Stimulated activated CD8-positive, alpha-beta memory T cell treated with anti-CD3 and anti-CD28 coated beads, Interleukin-12 subunit alpha, Interleukin-12 subunit beta, amount 100 ng/mL, for 1 hour (primary cell): ENCODE data around the gene TTLL7.
"Not testable (repeated sequence)": the region's sequence is repeated elsewhere in the genome, so short reads cannot be mapped to it uniquely, and the experiment has no call there.

ENCODE experiments used
- DNase-seq: peaks from one replicate; pipeline ENCODE4 v3.0.0-alpha.2; 2020; ENCODE audit warnings: low read depth

Gene TTLL7

DNA sequence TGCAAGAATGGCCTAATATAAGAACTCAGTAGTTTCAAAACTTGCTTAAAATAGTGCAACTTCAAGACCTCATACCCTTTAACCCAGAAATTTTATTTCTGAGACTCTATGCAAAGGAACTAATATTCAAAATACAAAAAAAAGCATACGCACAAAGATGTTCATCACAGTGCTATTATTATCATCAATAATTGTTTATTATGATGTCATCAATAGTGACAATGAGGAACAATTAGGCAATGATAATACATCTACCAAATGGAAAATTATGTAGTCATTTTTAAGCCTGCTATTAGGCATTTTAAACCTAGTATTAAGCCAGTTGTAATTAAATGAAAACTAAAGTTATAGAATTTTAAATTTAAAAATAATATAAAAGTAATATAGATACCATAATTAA lies 3.3 kb downstream of the TTLL7 start:
- no peak for DNase-seq

DNA sequence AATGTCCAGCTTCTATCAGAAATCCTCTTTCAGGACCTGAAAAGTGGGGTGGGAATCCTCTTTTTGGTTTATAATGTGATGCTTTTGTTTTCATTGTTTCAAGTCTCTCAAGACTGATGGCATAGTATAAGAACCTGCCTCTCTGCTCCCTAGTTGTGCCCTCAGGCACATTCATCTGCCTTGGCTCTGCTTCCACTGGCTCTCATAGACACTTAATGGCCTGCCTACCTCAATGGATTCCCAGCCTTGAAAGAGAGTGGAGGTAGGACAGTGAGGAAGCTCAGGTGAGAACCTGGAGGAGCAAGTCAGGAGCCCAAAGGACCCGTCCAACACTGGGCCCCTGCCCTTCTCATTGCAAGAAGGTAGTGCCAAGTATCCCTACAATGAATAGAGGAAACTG lies 4.8 kb downstream of the TTLL7 start:
- no peak for DNase-seq

GRCh38 chr1:83990734-83991133 lies 8.2 kb downstream of the TTLL7 start:
- no peak for DNase-seq

DNA sequence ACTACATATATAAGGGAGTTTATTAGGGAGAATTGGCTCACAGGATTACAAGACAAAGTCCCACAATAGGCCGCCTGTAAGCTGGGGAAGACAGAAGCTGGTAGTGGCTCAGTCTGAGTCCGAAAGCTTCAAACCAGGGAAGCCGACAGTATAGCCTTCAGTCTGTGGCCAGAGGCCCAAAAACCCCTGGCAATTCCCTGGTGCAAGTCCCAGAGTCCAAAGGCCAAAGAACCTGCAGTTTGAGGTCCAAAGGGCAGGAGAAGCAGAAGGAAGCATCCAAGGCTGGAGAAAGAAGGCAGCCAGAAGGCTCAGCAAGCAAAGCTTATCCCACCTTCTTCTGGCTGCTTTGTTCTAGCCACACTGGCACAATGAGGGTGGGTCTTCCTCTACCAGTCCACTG lies 13.9 kb downstream of the TTLL7 start:
- no peak for DNase-seq

DNA sequence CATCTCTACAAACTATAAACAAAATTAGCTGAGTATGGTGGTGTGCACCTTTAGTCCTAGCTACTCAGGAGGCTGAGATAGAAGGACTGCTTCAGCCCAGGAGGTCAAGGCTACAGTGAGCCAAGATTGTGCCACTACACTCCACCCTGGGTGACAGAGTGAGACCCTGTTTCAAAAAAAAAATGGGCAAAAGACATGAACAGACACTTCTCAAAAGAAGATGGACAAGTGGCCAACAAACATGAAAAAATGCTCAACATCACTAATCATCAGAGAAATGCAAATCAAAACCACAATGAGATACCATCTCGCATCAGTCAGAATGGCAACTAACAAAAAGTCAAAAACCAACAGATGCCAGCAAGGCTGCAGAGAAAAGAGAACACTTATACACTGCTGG lies 15.0 kb downstream of the TTLL7 start:
- DNase-seq, result not testable (repeated sequence)

DNA sequence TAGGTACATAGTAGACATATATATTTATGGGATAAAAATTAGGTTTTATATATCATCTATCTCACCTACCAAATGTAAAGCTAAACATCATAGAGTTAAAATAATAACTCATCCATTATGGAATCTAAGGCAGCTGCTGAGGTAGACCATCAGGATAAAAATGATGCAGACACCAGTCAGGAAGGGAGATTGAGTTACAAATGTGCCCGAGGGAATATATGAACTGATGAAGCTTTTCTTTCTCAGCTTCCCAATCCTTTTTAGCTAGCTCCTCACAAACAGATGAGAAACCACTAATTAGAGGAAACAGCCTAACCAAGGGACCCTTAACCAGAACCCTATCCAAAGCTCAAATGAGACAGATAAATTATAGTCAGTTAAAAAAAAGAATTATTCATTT lies 20.9 kb downstream of the TTLL7 start:
- DNase-seq, result no peak

DNA sequence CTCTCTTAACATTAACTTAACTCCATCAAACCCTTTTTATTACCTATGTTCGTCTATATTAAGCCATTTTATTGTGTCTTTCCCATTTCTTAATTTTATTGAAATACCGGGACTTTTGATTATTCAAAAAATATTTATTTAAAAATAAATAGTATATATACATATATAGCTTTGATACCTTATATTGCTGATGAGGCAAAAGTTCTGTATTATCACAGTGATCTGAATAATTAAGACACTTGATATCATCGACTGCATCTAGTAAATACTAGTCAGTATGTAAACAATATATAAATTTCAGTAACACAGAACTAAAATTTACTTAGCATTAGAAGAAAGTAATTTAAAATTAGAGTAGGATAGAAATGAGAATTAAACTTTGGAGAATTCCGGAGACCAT lies 22.0 kb downstream of the TTLL7 start:
- DNase-seq, result no peak

DNA sequence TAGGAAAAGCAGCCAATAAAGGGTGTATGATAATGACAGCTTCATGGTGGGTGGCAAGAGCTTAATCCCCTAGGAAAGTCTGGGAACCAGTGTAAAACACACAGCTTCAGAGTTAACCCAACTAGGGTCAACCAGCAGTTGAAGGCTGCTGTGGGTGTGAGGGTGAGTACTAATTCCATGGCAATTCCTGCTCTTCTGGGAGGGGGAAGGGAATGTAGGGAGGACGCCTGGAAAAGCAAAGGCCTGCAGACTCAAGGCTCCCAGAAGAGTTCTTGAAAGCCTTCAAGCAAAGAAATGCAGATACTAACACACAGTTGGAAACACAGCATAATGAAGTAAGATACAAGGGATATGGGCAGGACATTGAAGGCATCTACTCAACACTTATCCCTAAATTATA lies 28.1 kb downstream of the TTLL7 start:
- DNase-seq, result no peak

DNA sequence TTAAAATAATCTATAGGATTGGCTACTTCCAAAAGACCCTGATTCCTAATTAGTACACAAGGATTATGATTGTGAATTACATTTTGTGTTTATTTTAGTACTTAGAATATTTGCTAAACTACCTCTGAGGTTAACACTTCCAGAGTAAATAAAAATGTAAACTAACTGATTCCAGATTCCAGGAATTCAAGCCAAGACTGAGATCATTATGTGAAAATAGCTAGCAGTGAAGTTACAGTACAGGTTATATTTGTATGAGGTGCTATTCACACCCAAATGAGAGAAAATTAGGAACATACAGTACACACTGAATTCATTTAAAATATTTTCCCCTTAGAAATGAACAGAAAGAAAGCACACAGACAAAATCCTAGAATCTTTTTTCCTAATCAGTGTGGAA lies 28.8 kb downstream of the TTLL7 start:
- no peak for DNase-seq

DNA sequence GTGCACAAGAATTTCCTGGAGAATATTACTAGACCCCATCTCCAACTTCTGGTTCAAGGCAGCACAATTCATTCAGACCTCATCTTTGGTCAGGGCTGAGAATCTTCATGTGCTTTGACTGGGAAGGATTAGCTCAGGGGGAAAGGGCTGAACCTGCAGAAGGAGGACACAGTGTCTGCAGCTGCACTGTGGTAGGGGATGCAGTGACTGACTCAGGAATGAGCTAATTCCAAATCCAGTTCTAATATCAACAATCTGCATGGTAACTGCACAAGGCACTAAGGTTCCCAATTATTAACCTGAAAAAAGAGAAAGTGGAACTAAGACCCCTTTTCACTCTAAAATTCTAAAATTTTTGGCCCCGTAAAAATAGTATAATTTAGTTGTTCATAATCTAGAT lies 31.6 kb downstream of the TTLL7 start:
- no peak for DNase-seq

DNA sequence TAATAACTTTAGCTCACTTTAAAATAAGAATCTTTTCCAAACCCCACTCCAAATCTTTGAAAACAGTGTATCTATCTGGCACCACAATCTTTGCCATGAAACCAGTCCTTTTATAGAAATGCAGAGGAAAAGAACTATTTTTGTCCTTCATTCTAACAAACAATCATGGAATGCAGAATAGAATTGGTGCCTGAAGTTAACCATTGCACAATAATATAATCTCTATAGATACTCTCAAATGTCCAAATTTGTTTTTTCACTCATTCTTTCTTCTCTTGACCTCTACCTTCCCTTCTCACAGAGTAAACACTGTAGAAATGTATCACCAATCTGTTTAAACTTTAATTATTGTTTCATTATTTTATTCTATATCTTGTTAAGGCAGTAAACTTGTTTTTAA lies 34.8 kb downstream of the TTLL7 start:
- DNase-seq, result no peak

DNA sequence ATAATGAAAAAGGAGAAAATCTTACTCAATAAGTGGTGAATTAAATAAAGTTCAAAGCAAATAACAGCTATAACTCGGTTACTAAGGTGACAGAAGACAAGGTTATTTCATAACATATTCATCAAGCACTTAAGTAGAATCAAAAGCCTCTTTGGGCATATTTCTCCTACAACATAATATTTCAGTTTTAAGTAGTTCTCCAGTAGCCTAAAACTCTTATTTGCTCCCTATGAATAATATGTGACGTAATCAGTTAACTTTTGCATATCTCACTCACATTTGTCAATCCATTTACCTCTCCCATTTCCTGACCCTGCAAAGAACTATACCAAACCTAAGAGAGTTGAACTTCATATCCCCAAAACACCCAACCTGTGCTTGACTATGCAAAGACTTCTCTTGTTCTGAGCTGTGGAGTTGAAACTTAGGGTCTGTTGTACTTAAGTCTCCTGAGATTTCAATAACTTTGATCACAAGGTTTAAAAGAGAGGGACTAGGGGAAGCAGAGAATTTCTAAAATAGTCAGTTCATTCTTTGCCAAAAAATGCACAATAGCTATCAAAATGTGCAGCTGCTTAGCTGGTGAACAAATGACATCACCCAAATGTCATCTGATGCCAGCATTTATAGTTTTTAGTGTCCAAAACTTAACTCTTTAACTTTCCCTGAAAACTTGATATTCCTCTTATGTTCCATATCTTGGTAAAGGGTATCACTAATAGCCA lies 37.2 kb downstream of the TTLL7 start:
- no peak for DNase-seq

GRCh38 chr1:83960669-83961277 lies 38.2 kb downstream of the TTLL7 start:
- no peak for DNase-seq

DNA sequence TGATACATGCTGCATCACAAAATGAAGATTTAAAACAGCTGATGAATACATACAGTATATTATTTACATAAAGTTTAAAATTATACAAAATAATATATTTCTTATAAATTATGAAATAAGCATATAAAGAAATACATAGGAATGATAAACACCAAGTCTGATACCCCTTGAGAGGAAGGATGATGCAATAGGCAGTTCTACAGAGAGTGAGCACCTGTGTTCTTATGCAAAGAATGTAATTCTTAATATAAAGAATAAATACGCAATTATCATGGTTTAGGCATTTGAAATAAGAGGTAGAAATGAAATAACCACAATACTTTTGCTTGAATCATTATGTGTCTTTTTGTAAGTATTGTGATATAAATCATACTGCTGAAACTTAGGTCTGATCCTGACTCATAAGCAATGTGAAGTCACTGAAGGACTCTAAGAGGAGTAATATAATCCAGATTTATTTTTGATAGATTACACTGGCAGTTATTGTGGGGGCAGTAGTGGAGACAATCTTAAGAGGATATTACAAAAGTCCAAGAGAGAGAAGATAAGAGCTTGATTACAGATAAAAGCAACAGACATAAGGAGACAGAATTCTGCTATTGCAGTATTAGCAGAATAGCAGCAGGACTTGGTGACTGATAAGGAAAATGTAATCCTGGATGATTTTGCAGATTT lies 39.0 kb downstream of the TTLL7 start:
- DNase-seq, result no peak

DNA sequence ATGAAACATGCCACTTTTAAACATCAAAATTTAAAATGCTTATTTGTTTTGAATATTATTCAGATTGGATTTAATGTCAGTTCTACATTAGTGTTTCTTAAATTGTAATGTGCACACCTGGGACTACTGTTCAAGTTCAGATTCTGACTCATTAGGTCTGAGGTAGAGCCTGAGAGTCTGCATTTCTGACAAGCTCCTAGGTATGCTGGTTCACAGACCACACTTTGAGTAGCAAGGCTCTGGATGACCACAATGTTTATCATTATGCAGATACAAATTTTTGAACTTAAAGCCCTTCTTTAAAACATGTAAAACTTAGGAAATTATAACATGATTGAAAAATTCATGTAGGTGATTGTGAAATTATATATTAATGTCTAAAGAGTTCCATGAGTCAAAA lies 40.2 kb downstream of the TTLL7 start:
- DNase-seq, result no peak

GRCh38 chr1:83954166-83954823 lies 44.6 kb downstream of the TTLL7 start:
- DNase-seq, result no peak

DNA sequence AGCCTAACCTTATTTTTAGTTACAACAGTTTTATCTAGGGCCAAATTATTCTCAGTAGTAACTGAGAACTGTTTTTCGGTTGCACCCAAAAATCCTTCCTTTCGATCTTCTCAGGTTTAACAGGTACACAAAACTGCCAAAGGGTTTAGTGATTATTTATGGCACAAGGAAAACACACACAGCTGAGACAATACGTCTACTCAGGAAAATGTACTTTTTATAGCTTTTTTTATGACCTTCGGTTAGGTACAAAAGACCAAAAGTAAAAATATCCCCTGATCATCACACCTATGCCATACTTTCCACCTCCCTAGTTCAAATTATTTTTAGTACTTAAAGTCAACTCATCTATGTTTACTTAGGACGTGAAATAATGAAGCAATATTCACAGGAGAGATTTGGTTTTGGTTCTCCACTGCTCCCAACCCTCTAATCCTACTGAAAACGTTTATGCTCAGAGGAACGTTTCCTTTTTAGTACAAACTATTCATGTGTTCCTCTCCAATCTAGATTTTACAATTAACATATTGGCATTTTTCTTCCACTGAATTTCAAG lies 48.7 kb downstream of the TTLL7 start:
- no peak for DNase-seq

DNA sequence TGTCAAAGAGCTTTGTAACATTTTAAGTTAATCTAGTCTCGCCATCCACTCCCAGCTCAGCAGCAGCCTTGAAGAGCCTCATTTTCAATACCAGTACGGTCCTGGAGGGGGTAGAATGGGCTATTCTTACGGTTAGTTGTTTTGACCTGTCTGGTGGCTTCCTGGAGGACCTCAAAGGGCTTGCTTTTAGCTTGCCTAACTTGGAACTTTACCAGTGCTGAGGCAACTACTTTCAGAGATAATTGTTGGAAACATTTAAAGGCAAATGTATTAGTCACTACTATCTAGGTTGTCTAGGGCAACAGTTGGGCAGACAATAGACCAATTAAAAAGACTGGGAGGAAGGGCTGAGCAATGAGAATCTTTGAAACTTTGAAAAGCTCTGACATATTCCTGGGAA lies 56.0 kb downstream of the TTLL7 start:
- no peak for DNase-seq

DNA sequence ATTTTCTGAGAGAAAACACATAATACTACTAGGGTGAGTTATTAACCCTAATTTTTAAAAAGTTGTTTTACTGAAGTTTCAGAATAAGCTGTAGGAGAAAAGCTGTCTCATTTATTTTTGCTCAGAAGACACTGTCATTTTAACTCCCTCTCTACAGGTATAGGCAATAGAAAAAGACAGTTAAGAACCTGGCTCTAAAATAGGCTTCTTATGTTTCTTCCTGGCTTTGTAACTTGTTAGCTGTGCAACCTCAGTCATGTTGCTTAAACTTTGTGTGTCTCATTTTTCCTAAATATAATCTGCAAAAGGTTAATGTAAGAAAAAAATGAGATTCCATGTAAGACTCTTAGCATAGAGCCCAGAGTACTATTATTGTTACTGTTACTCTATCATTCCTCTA lies 64.4 kb downstream of the TTLL7 start:
- DNase-seq, result no peak

DNA sequence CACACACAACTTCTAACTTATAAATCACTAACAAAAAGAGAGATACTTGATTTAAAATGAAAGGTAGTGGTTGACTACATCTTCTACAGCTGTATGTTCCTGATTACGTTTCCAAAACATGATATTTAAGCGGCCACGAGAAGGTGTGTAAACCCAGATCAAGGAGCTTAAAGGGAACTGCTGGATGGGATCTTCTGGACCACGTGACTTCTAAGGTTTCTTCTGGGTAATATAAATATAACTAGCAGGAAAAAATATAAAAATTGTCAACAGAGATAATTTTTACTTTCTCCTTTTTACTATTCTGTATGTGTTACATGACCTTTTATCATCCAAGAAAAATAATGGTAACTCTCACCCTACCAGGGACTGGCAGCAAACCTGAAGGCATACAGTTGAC lies 66.2 kb downstream of the TTLL7 start:
- DNase-seq, result no peak

DNA sequence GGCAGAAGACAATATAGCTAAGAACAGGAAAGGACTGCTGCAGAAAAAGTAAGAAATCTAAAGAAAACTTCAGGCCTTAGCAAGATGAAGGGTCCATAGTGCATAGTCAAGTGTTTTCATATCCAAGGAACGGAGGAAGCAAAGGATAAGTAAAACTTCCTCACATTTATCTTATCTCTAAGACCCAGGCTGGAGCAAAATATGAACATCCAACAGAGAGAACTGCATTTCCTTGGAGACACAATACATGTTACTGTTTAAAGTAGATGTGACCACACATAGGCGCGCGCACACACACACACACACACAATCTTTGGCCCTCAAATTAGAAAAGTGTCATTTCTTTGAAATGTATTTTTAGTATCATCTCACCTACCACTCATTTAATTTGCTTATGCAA lies 66.7 kb downstream of the TTLL7 start:
- DNase-seq, result no peak

- no peak for DNase-seq
Observed at GRCh38 chr1:83931658-83932253, 67.2 kb downstream of the TTLL7 start.
